SW480 (cell line): Measurements from ENCODE around the gene LTBP2.

Experiments
- DNase-seq: peaks from one replicate; pipeline ENCODE4 v3.0.0-alpha.2; 2016; ENCODE audit warnings: low spot score

LTBP2 gene

DNA sequence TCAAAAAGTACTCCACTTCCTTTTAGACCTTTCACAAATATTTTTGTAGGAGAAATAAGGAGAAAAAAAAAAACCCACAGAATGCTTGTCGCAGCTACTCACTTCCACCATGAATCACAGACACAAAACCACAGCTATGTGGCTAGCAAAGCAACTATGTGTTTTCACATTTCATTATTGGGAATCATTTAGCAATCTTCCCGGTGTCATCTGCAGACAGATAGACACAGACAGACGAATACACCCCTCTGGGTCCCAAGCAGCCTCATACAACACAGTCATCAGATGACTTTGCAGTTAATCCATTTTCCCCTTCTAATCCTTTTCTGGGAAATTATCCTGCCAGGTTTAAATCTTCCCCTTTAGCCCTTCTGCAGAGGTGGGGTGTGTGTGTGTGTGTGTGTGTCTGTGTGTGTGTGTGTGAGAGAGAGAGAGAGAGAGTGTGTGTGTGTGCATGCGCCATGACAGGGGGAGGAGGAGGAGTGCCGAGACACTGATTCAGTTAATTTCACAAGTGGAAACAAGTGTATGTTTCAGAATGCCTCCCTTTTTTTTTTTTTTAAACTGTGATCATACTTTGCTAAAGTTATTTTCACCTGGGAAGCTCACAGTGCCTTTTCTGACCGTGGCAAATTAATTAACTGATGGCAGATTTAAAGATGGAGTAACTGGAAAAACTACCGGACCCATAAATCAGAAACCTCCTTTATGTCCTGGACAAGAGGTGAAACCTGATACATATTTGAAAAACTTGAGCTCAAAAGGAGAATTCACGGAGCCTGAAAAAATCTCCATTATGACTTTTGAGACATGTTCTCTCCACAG, 39.9 kb downstream of the LTBP2 start:
- DNase-seq: peak; percentile 98

DNA sequence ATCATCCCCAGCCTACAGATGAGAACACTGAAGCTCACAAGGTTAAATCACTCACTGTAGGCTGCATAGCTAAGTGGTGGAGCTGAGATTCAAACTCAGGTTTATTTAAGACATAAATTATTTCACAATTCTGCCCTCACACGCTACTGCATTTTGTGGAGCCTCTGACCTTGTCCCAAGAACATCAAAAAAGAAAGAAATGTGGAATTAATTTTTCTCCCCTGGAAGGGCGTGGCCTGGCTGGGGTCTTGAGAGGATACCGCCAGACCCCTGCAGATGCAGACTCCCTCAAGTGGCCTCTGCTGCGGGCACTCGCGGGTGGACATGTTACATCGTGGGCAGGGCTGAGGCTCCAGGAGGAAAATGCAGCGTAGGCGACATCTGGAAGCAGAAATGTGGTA, 40.6 kb downstream of the LTBP2 start:
- no peak for DNase-seq

DNA sequence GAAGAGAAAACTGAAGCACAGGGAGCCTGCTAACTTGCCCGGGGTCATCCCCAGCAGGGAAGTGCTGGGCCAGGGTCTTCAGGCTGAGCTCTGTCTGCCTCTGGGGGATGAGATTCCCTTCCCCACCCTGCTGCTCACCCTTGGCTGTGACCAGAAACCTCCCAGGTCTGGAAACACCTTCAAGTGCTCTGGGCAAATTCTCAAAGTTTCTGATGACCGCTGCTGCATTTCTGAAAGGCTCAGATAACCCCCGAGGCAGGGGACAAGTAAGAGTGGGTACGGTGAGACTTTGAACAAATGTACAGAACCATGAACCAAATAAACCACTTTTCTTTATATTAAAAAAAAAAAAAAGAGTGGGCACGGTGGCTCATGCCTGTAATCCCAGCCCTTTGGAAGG, 41.3 kb downstream of the LTBP2 start:
- DNase-seq: no peak

- DNase-seq: no peak
These were observed 42.0 kb downstream of the LTBP2 start for GRCh38 chr14:74569806-74570591.

GRCh38 chr14:74569387-74569786, 42.6 kb downstream of the LTBP2 start:
- DNase-seq: no peak

DNA sequence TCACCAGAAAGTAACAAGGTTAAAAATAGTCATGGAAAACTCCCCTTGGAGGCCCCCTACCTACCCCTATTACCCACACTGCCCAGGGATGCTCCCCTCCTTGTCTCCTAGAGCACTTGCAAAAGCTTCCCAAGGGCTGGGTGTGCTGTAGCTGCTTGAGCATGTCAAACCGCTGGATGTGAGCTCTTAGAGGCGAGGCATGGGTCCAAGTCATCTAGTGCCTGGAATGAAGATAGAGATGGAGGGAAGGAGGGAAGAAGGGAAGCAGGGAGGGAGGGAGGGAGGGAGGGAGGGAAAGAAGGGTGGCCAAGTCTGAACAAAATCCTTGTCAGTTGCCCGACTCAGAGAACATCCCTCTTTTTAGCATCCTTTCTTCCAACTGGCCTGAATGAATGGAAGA, 43.1 kb downstream of the LTBP2 start:
- DNase-seq: no peak

GRCh38 chr14:74568380-74568649, 43.7 kb downstream of the LTBP2 start:
- DNase-seq: no peak

DNA sequence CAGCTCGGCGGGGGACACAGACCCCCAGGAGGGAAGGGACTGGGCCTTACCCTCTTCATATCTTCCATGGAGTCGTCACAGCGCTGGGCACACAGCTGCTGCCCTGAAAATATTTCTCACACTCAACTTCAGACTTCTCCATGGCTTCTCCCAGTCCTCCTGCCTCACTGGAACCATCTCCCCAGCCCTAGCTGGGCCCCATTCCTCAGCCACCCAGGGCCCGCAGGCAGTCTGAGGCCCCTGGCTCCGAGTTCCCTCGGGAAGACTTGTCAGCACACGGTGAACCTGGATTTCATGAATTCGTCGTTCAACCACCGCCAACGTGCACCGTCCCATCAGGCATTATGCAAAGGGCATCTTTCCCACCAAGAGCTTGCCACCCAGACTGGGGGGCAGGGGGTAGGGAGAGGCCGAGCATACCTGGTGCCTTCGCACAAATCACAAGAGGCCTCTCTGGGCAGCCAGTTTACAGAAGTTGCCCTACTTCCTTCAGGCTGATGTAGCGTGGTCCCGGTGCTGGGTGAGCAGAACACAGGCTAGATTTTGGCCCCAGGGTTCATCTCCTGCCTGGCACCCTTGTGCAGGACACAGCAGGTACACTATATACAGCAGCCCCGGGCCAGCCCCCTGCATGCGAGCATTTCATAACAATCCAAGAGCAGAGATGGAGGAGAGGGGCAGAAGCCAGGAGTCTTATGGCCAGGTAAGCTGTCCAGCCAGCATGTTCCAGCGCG, 44.2 kb downstream of the LTBP2 start:
- no peak for DNase-seq

DNA sequence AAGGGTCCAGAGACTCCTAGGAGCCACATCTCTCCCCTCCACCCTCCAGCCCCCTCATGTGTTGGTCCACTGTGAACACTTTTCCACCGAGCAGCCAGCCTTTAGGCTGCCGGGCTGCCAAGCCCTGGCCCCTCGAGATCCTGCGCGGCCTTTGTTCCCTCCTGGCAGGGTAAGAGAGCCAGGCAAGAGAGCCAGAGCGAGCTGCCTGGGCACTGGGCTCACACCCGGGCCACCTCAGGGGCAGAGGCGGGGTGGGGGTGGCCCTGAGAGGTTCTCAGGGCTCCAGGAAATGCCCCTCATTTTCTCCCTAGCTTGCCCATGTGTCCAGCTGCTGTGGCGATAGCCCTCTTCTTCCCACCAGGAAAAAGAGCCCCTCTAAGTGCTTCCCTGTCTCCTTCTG, 44.8 kb downstream of the LTBP2 start:
- DNase-seq: no peak

GRCh38 chr14:74566174-74567141, 45.6 kb downstream of the LTBP2 start:
- DNase-seq: peak; percentile 94

DNA sequence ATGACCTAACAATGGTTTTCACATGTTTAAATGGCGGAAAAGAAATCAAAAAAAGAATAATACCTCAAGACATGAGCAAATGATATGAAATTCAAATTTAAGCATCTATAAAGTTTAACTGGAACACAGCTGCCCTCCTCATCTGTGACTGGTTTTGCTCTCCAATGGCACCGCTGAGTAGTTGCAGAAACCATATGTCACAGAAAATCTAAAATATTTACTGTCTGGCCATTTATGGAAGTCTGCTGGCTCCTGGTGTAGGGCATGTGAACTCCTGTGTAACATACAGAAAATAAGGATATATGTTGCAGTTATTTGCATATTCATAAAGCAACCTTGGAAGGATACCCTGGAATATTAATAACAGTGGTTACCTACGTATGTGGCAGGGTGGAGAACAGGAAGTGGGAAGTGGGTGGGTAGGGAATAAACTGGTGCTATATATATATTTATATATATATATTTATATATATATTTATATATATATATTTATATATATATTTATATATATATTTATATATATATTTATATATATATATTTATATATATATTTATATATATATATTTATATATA, 48.4 kb downstream of the LTBP2 start:
- no peak for DNase-seq

- no peak for DNase-seq
These were observed 48.8 kb downstream of the LTBP2 start for GRCh38 chr14:74563233-74563585.

DNA sequence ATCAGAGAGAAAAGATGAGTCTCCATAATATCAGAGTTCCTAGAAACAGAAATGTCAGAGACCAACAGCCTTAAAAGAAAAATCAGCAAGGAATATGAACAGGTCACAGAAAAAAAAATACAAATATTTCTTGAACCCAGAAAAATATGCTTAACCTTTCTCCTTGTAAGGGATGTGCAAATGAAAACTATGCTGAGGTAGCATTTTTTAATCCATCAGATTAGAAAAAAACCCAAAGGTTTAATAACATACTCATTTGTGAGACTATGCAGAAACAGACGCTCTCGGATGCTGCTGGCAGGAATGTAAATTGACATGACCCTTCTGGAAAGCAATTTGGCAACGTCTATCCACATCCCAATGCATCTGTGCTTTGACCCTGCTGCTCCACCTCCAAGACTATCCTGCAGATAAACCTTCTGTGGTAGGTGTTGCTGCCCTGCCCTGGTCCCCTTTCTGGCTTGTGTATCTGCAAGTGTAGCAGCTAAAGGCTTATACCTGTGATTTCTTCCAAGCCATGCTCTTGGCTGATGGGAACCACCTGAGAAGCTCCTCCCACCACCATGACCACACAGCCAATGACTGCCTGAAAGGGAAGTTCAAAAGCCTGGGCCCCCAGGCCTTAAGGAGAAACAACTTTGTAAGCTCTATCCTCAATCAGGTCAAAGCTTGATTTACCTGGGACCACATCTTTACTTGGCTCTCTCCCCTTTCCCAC, 49.4 kb downstream of the LTBP2 start:
- DNase-seq: no peak

GRCh38 chr14:74558655-74559054, 53.4 kb downstream of the LTBP2 start:
- no peak for DNase-seq

DNA sequence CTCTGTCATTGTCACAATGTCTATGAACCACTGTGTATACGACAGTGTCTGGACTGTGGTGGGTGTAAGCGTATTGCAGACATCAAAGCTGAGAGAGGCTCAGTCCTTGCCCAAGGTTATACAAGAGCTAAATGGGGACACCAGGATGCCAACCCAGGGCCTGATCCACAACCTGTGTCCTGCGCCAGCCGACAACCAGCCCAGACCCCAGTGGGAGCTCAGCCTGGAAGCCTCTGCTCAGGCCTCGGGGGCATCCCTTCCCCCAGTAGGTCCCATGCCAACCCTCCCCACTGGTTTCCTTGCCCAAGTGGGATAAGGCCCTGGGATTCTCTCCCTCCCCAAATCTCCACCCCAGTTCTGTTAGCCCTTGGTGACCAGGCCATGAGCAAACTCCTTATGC, 54.3 kb downstream of the LTBP2 start:
- DNase-seq: no peak

DNA sequence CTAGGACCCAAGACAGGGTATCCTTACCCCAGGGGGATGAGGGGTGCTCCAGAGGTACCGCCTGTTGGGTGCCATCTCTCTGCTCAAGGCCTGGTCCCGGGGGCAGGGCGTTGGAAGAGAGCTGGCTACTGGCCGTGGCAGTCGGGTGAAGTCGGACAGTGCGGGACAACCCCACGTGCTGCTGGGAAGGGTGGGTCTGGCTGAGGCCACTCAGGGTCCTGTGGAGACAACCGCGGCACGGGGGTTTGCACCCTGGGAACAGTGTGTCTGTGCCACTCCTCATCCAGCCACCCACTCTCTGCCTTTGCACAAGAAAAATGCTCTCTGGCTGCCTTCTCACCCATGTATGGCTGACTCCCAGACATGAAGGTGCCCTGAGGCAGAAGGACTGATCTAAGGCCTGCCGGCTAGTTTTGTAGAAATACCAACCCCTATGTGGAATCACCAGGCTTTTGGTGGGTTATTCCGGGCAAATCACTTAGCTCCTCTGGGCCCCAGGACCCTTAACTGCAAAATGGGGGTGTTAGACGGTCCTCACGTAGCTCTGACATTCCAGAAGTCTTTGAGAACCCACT, 56.5 kb downstream of the LTBP2 start:
- DNase-seq: no peak

GRCh38 chr14:74554742-74555362, 57.2 kb downstream of the LTBP2 start:
- DNase-seq: no peak

- no peak for DNase-seq
These were observed 59.4 kb downstream of the LTBP2 start for GRCh38 chr14:74552623-74553022.

DNA sequence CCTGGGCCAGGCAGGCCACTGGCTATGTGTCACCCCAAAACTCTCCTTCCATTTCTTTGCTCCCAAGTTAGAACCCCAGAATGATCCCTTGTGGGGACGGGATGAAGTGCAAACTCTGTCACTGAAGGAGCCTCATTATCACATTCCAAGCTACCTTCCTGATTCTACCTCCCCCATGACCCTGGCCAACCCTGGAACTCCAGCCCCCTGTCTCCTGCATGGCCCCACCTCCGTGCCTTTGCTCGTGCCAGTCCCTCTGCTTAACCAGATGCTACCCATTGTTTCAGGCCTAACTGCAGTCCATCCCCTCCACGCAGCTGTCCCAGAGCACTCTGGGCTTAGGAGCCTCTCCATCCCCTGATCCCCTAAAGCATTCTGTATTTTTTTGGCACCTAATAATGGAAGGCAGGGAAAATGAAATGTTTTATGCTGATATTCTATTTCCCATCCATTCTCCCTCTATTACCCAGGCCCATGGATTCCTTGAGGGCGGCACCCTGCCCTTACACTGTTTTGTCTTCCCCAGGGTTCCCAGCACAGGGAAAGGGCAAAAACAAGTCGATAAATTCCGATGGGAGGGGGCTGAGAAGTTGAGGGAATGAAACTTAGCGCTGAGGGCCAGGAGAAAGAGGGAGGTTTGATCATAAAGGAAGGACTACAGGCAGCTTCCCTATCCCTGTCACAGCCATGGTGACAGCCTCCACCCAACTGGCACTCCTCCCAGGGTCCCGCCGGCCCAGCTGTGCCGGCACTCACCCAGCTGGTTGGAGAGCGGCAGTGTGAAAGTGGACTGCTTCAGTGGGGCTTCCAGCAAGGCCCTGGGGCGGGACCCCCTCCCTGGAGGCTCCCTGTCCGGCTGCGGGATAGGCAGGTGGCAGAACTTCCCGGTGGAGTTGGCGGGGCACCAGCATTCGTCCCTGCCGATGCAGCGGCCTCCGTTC, 60.3 kb downstream of the LTBP2 start:
- no peak for DNase-seq
